ENCODE results near the gene ZSCAN18.

ZSCAN18 gene

DNA sequence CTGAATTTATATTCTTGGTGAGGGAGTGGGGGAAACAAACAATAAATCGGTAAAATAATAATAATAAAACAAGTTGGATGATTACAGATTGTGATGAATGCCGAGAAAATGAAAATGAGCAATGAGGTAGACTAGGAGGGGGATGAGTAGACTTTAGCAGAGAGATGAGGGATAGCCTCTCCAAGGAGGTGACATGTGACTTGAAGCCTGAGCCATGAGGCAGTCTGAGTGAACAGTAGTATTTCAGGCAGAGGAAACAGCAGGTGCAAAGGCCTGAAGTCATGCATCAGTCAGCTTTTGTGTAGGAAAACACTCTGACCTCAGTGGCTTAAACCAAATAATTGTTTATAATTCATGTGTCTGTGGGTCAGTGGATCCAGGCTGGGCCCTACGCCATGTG lies 34.3 kb downstream of the ZSCAN18 start:
- no peak for DNase-seq
- Histone ChIP-seq H3K4me3 (no peak overlapping the region), H3K27me3 (no peaks in the 10 kb centered on the region), H3K9me3 (peaks cover 20 to 63% (median 60%) of the 10 kb centered on the region in 3 donors), H3K36me3 (peaks cover 54 to 61% (median 57%) of the 10 kb centered on the region in 3 donors), H3K4me1 (peaks cover 0 to 10% (median 8%) of the 10 kb centered on the region in 4 donors), H3K27ac (no peak overlapping the region)
- TF ChIP-seq, protein P1, sequence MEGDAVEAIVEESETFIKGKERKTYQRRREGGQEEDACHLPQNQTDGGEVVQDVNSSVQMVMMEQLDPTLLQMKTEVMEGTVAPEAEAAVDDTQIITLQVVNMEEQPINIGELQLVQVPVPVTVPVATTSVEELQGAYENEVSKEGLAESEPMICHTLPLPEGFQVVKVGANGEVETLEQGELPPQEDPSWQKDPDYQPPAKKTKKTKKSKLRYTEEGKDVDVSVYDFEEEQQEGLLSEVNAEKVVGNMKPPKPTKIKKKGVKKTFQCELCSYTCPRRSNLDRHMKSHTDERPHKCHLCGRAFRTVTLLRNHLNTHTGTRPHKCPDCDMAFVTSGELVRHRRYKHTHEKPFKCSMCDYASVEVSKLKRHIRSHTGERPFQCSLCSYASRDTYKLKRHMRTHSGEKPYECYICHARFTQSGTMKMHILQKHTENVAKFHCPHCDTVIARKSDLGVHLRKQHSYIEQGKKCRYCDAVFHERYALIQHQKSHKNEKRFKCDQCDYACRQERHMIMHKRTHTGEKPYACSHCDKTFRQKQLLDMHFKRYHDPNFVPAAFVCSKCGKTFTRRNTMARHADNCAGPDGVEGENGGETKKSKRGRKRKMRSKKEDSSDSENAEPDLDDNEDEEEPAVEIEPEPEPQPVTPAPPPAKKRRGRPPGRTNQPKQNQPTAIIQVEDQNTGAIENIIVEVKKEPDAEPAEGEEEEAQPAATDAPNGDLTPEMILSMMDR (IDR thresholded peaks at IDR 0.05): no peak
- intact Hi-C loops (cut with DNase I; ENCODE audit: low total_unique reads): loop anchor here (5.0 kb wide), 1 partner anchor 34 kb away; the partner anchor contains the start of gene ZSCAN18

DNA sequence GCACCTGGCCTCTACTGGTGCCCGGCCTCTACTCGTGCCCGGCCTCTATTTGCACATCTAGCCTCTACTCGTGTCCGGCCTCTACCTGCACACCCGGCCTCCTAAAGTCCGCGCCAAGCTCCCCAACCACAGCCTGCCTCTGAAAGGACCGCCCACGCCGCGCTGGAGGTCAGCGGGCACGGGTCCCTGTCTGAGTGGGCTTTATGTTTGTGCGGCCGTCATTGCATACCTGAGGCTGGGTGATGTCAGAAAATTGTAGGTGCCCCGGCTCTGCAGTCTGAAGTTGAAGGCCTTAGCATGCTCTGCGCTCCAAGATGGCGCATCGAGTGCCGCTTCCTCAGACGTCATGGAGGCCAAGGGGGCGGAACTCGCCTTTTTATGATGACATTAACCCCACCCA lies 37.8 kb downstream of the ZSCAN18 start:
- no peaks in the 10 kb centered on the region for H3K27me3 ChIP-seq
- peaks cover 0 to 12% (median 11%) of the 10 kb centered on the region in 4 donors for H3K4me1 ChIP-seq
- TF ChIP-seq, protein P1 (IDR thresholded peaks at IDR 0.05): no peak
- peaks cover 4 to 28% (median 25%) of the 10 kb centered on the region in 3 donors for H3K9me3 ChIP-seq
- intact Hi-C loops (cut with DNase I; ENCODE audit: low total_unique reads): loop anchor here (5.0 kb wide), 1 partner anchor 37 kb away; the partner anchor contains the start of gene ZSCAN18
- peak overlapping the region; percentile 66 to 67 for H3K4me3 ChIP-seq
- no peak overlapping the region for H3K27ac ChIP-seq
- peaks cover 20 to 26% (median 25%) of the 10 kb centered on the region in 3 donors for H3K36me3 ChIP-seq
- DNase-seq: no peak

DNA sequence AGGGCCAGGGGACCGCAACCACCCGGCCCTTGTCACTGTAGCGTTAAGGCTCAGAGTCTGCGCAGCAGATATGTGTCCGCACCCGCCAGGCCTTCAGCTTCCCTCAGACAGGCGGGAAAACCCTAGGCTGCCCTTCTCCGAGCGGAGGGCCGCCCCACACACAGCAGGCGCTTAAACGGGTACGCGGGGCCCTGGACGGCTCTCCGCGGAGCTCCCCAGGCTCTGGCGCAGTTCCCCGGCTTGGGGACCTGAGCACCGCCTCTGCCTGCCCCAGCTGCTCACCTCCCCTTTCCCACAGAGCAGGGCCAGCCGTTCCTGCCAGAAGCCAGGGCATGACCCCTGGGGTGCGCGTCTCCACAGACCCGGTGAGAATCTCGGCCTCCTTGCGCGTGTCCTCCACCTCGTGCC lies 38.4 kb downstream of the ZSCAN18 start:
- Histone ChIP-seq H3K27ac (peak overlapping the region; percentile 85 to 92), H3K4me1 (peaks cover 0 to 12% (median 11%) of the 10 kb centered on the region in 4 donors), H3K4me3 (peak overlapping the region; percentile 66 to 67), H3K9me3 (peaks cover 0 to 23% (median 19%) of the 10 kb centered on the region in 3 donors), H3K27me3 (no peaks in the 10 kb centered on the region), H3K36me3 (peaks cover 15 to 21% (median 20%) of the 10 kb centered on the region in 3 donors)
- TF ChIP-seq, protein P1 (IDR thresholded peaks at IDR 0.05): no peak
- DNase-seq: no peak
- intact Hi-C loops (cut with DNase I; ENCODE audit: low total_unique reads): loop anchor here (5.0 kb wide), 1 partner anchor 38 kb away; the partner anchor contains the start of gene ZSCAN18

DNA sequence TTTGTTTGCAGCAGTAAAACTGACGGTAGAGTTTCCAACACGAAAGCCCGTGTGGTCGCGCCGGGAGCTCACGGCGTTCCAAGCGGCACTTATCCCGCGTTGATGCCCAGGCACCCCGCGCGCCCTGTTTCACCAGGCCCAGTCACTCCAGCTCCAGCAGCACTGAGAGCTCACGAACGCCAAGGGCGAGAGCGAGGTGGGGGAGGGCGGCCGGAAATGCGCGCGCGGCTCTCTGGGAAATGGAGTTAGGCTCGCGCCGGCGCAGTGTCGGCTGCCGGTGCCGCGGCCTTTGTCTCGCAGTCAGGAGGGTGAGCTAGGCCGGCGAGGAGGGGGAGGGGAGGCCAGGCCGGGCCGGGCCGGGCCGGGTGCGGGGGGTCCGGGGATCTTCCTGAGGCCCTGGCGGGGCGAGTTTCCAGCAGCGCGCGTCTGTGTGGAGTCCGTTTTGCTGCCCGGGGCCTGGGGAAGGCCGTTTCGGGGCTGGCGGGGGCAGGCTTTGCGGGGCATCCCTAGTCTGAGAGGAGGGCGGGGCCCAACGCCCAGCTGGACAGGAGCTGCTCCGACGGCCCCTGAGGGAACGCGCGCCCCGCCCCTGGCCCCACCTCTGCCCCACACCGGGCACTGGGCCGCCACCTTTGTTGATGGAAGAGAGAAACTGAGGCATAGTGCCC lies 38.9 kb downstream of the ZSCAN18 start, which contains the start of gene ZNF135:
ZNF135 (plus strand) TSS at position 280 of the 668 bp plus-strand sequence. CDS start 721 bp downstream, outside the sequence.
- Histone ChIP-seq H3K27ac (peak within 1 kb of the TSS; percentile 85 to 92), H3K27me3 (no peaks in the 10 kb centered on the region), H3K9me3 (peaks cover 0 to 21% (median 16%) of the 10 kb centered on the region in 3 donors), H3K4me3 (peak within 1 kb of the TSS; percentile 66 to 67), H3K4me1 (peaks cover 0 to 12% (median 11%) of the 10 kb centered on the region in 4 donors), H3K36me3 (peaks cover 9 to 15% (median 14%) of the 10 kb centered on the region in 3 donors)
- peak; percentile 74 to 94 for DNase-seq
- TF ChIP-seq, protein P1 (IDR thresholded peaks at IDR 0.05): no peak
- intact Hi-C loops (cut with DNase I; ENCODE audit: low total_unique reads): no loop called here

DNA sequence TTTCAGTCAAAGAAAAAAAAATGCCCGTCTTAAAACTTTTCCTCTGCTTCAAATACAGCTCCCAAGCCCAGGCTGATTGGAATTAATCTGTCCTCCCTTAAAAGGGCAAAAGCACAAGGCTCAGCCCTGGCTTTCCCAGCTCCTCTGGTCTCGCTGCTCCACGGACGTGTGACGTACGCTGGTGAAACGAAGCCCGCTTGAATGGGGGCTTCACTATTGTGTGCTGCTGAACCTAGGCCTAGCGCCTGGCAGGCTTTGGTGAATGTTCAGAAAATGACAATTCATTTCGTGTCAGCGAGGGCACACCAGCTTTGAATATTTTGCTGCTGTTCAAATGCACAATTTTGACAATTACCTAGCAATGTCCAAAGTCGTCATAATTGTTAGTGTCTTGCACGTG lies 39.6 kb downstream of the ZSCAN18 start:
- H3K4me3 ChIP-seq: peak overlapping the region; percentile 66 to 67
- no peak for DNase-seq
- intact Hi-C loops (cut with DNase I; ENCODE audit: low total_unique reads): no loop called here
- TF ChIP-seq, protein P1 (IDR thresholded peaks at IDR 0.05): no peak
- H3K27me3 ChIP-seq: no peaks in the 10 kb centered on the region
- peaks cover 2 to 21% (median 9%) of the 10 kb centered on the region in 3 donors for H3K9me3 ChIP-seq
- peaks cover 3 to 8% (median 7%) of the 10 kb centered on the region in 3 donors for H3K36me3 ChIP-seq
- H3K4me1 ChIP-seq: peaks cover 0 to 12% (median 11%) of the 10 kb centered on the region in 4 donors
- peak overlapping the region; percentile 85 to 92 for H3K27ac ChIP-seq

Measured in tibial artery (tissue), 4 donors.